Memory B cell (primary cell): Measurements from ENCODE around the gene TP53I11.

ENCODE experiments used
- ATAC-seq: fragments of 150-1000 bp; cut with Tn5 transposase; 2 replicates; pipeline ENCODE4 v1.10.0; 2021; ENCODE audit warnings: low read depth, mild to moderate bottlenecking, moderate library complexity
- DNase-seq, 2 donors: peaks; one replicate each; pipeline ENCODE4 v3.0.0; 2022; ENCODE audit warnings: low spot score in 2 of 2
- H3K27ac Mint-ChIP-seq: one replicate; pipeline ENCODE4 v1.8.0; 2022; ENCODE audit warnings: mild to moderate bottlenecking, moderate library complexity, mixed read lengths
- H3K27me3 Mint-ChIP-seq: one replicate; pipeline ENCODE4 v1.8.0; 2022; ENCODE audit warnings: mixed read lengths
- H3K36me3 Mint-ChIP-seq: one replicate; pipeline ENCODE4 v1.8.0; 2022; ENCODE audit warnings: mild to moderate bottlenecking, mixed read lengths
- H3K4me1 Mint-ChIP-seq: one replicate; pipeline ENCODE4 v1.8.0; 2022; ENCODE audit warnings: mixed read lengths
- H3K4me3 Mint-ChIP-seq: one replicate; pipeline ENCODE4 v1.8.0; 2022; ENCODE audit warnings: mild to moderate bottlenecking, moderate library complexity, mixed read lengths
- H3K9me3 Mint-ChIP-seq: one replicate; pipeline ENCODE4 v1.8.0; 2022; ENCODE audit warnings: mixed read lengths

The TP53I11 gene

DNA sequence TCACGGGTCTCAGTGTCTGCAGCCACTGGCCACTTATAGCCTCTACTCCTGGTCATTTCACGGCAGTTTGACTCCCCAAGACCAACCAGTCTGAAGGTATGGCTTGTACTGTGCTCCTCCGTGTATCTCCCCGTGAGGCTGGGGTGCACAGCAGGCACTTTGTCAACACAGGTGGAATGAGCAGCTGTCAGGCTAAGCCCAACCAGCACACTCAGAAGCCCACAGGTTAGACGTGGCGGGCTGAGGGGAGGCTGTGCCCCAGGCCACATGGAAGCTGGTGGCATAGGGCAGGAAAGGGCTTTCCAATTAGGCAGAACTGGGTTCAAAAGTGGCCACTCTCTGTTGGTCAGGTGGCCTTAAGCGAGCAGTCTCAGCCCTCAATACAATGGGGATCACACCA lies 7.0 kb downstream of the TP53I11 start:
- Mint-ChIP-seq H3K27me3 (no peaks in the 10 kb centered on the region), H3K27ac (peak overlapping the region; percentile 81), H3K4me1 (peaks cover 64% of the 10 kb centered on the region), H3K36me3 (peaks cover 6% of the 10 kb centered on the region), H3K9me3 (no peaks in the 10 kb centered on the region), H3K4me3 (peak overlapping the region; percentile 72)
- DNase-seq (no peak), ATAC-seq (peak; percentile 21)

DNA sequence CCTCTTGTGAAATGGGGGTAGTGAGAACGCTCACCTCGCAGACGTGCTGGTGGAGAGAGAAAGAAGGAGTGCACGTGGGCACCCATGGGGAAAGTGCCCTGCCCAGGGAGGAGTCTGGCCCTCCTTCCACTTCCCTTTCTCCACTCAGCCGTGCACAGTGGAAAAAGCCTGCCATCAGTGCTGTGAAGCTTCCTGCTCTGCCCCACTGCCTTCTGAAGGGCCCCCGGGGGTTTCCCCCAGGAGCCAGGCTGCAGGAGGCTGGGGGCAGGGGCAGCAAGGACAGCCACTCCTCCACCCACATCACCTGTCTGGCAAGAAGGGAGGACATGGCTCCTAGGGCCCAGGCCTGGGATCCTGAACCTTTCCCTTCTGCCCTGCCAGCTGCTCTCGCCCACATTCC lies 7.6 kb downstream of the TP53I11 start:
- no peaks in the 10 kb centered on the region for H3K27me3 Mint-ChIP-seq
- H3K4me3 Mint-ChIP-seq = peak overlapping the region; percentile 72
- peak; percentile 97 for ATAC-seq
- peaks cover 64% of the 10 kb centered on the region for H3K4me1 Mint-ChIP-seq
- H3K36me3 Mint-ChIP-seq = peaks cover 6% of the 10 kb centered on the region
- peak overlapping the region; percentile 81 for H3K27ac Mint-ChIP-seq
- DNase-seq = peak; percentile 56 to 72
- H3K9me3 Mint-ChIP-seq = no peaks in the 10 kb centered on the region

DNA sequence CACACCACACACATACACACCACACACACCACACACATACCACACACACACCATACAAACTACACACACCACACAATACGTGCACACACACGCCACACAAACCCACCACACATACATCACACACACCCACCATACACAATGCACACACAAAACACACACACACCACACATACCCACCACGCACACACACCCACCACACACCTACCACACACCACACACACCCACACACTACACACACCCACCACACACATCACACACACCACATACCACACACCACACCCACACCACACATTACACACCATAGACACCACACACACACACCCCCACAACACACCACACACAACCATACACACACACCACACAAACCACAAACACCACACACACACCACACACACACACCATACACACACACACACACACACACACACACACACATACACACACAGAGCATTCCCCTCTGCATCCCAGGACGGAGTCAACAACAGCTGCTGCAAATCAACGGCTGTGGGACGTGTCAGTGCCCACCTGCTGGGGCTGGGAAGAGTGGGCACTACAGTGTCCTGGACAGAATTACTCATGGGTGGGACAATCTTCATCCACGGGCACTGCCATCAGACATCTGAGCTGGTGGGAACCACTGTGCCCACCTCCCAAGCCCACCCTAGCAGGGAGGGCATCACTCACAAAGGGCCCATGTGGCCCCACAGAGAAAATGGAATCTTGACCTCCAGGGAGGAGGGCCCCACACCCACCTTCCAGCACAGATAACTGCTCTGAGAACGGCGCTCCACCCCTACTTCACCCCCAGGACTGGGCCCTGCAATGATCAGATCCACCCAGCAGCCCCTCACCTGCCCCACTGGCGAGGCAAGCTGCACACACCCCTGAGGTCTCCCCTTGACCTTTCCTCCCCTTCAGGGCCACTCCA lies 8.4 kb downstream of the TP53I11 start:
- H3K36me3 Mint-ChIP-seq = peaks cover 6% of the 10 kb centered on the region
- ATAC-seq (no peak), DNase-seq (no peak)
- H3K4me1 Mint-ChIP-seq = peaks cover 58% of the 10 kb centered on the region
- peak overlapping the region; percentile 81 for H3K27ac Mint-ChIP-seq
- no peaks in the 10 kb centered on the region for H3K9me3 Mint-ChIP-seq
- no peaks in the 10 kb centered on the region for H3K27me3 Mint-ChIP-seq
- H3K4me3 Mint-ChIP-seq = peak overlapping the region; percentile 72

DNA sequence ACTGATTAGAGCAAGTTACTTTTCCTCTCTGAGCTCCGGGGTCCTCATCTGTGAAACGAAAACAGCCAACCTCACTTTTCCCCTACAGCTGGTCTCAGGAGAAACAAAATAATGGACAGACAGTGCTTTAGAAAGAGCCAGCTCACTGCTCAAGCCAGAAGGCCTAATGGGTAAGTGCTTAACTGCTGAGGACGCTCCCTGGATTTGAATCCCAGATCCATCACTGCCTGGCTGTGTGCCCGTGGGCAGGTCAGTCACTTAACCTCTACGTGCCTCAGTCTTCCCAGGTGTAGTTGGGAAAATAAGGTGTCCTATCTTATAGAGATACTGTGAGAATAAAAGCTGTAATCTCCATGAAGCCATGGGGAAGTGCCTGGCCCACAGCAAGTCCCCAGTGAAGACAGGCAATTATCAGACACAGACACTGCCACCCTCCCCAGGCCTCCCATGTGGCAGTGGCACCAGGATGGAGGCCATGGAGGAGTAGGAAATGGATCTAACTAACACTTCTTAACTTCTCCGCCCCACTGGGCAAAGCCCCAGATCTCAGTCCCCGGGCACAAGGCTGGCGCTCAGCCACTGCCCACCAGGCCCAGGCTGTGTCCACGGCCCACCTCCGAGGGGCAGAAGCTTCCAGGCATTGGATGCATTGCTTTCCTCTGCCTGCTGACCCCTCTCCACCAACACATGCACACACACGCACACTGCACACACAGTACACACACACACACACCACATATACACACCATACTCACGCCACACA lies 9.2 kb downstream of the TP53I11 start:
- no peak for ATAC-seq
- Mint-ChIP-seq H3K9me3 (no peaks in the 10 kb centered on the region), H3K4me3 (no peak overlapping the region), H3K36me3 (peaks cover 6% of the 10 kb centered on the region), H3K27me3 (no peaks in the 10 kb centered on the region), H3K4me1 (peaks cover 53% of the 10 kb centered on the region), H3K27ac (peak overlapping the region; percentile 81)
- DNase-seq = no peak

DNA sequence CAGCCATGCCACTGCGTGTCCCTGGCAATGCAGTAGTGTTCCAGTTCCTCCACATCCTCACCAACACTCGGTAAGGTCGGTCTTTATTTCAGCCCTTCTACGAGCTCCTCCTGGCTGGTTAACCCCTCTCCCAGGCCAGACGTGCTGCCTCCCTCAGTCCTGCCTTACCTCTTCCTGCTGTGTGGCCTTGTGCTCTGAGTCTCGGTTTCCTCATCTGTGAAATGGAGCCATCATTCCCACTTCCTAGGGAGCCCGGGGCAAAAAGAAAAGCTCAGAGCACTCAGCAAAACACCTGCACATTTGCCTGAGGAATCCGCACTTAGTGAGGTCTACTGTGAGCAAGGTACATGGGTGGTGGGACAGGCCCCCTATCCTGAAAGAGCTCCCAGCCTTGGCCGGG lies 9.8 kb downstream of the TP53I11 start:
- H3K27me3 Mint-ChIP-seq = no peaks in the 10 kb centered on the region
- peak overlapping the region; percentile 55 for H3K27ac Mint-ChIP-seq
- DNase-seq (no peak), ATAC-seq (no peak)
- H3K4me1 Mint-ChIP-seq = peaks cover 50% of the 10 kb centered on the region
- H3K9me3 Mint-ChIP-seq = no peaks in the 10 kb centered on the region
- H3K4me3 Mint-ChIP-seq = no peak overlapping the region
- peaks cover 7% of the 10 kb centered on the region for H3K36me3 Mint-ChIP-seq

DNA sequence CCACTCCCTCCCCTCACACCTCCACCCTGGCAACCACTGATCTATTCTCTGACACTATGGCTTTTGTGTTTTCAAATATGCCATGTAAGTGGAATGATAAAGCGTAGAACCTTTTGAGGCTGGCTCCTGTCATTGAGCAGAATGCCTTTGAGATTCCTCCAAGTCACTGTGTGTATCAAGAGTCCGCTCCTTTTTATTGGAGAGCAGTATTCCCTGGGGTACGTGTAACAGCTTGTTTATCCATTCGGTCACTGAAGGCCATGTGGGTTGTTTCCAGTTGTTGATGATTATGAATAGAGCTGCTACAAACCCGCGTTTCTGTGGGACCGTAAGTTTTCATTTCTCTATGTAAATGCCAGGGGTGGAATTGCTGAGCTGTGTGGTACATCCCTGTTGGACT lies 10.3 kb downstream of the TP53I11 start:
- DNase-seq (no peak), ATAC-seq (no peak)
- H3K36me3 Mint-ChIP-seq = peaks cover 7% of the 10 kb centered on the region
- H3K27ac Mint-ChIP-seq = peak overlapping the region; percentile 9
- no peaks in the 10 kb centered on the region for H3K9me3 Mint-ChIP-seq
- no peak overlapping the region for H3K4me3 Mint-ChIP-seq
- no peaks in the 10 kb centered on the region for H3K27me3 Mint-ChIP-seq
- peaks cover 48% of the 10 kb centered on the region for H3K4me1 Mint-ChIP-seq

DNA sequence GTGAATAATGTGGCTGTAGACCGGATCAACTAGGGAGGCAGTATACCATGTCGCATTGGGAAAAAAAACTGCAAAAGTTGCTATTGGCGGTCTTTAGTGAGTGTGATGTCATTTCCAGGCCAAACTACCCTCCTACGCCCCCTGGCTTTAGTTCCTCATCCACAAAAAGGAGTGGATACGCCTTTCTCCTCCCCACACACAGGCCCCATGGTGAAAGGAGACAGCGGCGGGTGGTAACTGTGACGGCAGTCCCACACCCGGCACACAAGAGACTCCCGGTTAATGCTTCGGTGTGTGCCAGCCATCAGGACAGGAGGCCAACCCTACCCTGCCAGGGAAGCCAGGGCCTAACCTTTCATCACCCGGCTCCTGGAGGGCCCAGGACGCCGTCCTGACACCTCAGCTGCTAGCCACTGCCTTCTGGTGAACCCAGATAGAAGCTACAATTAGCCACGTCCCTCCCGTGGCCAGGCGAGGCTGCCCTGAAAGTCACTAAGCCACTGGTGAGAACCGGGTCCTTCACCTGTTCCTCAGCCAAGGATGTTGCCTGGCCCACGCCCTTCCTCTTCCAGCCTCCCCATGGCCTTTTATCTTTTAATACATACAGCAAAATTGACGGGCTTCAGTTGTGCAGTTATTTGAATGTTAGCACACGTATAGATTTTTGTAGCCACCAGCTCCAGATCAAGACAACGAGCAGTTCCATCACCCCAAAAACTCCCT lies 10.8 kb downstream of the TP53I11 start:
- no peaks in the 10 kb centered on the region for H3K27me3 Mint-ChIP-seq
- H3K27ac Mint-ChIP-seq = peak overlapping the region; percentile 9
- DNase-seq (no peak), ATAC-seq (no peak)
- H3K4me1 Mint-ChIP-seq = peaks cover 42% of the 10 kb centered on the region
- H3K36me3 Mint-ChIP-seq = peaks cover 7% of the 10 kb centered on the region
- H3K4me3 Mint-ChIP-seq = no peak overlapping the region
- H3K9me3 Mint-ChIP-seq = no peaks in the 10 kb centered on the region

DNA sequence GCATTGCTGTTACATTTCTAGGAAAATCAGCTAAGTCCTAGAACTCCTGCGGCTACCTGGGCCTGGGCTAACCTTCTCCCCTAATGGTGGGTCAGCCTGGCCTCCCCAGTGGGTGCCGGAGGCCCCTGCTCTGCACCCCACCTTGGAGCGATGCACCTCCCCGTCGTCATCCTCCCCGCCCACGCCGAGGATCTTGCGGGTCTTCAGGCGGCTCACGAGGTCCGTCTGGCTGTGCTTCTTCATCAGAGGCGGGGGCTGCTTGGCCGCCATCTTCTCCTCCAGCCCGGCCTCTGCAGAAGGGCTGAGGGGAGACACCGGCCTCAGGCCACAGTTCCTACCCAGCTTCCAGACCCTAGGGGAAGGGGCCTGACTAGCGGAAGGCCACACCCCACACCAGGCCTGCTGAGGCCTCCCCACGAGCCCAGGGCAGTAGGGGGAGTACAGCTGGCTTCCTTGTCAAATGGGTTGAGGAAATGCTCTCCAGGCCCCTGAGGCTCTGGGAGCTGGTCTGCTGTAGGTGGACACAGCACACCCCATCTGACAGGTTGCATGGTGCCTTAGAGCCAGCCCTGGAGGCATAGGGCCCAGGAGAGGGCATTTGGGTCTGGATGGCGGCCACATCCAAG lies 12.5 kb downstream of the TP53I11 start:
- Mint-ChIP-seq H3K4me1 (peaks cover 31% of the 10 kb centered on the region), H3K27me3 (no peaks in the 10 kb centered on the region), H3K4me3 (no peak overlapping the region), H3K9me3 (no peaks in the 10 kb centered on the region), H3K36me3 (peaks cover 12% of the 10 kb centered on the region), H3K27ac (no peak overlapping the region)
- DNase-seq (no peak), ATAC-seq (no peak)

DNA sequence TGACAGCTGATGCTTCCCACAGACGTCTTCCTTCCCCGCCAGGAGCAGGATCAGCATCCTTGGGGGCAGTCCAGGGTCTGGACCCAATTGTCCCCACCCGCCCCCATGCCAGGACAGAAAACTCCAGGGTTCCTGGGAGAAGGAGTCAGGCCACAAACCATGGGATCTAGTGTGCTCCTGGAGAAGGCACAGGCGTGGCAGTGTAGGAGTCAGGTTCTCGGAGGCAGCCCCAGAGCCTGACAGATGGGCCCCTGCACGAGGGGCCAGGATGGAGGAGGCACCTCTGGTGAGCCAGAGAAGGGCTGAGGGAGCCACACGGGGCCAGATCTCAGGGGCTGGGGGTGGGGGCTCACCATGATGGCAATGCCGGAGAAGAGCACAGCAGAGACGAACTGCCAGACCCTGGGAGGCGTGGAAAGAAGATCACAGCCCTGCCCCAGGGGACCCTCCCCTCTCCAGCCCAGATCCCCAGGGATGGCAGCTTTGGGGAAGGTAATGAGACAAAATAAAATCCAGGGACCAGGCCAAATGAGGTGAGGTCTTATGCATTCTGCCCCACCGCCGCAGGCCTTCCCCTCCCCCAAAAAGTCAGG lies 13.6 kb downstream of the TP53I11 start:
- no peak for DNase-seq
- Mint-ChIP-seq H3K27me3 (no peaks in the 10 kb centered on the region), H3K36me3 (peaks cover 13% of the 10 kb centered on the region), H3K4me3 (no peak overlapping the region), H3K4me1 (peaks cover 20% of the 10 kb centered on the region), H3K9me3 (no peaks in the 10 kb centered on the region), H3K27ac (no peak overlapping the region)
- ATAC-seq = no peak

DNA sequence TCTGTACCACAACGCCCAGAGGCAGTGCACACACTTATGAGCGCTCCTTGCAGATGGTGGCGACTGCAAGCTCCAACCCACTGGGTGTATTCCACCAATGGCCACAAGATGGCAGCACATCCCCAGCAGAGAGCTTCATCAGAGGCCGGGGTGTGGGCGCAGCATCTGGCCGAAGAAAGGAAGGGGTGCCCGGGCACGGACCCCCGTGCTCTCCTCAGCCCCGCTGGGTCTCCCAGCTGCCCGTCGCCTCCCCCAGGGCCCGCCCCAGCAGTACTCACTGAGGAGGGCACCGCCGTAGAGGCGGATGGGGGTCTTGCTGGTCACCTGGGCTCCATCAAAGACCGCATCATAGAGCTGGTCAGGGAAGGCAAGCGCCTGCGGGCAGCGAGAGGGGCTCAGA lies 14.2 kb downstream of the TP53I11 start:
- Mint-ChIP-seq H3K9me3 (no peaks in the 10 kb centered on the region), H3K4me1 (peaks cover 16% of the 10 kb centered on the region), H3K27me3 (no peaks in the 10 kb centered on the region), H3K27ac (no peak overlapping the region), H3K4me3 (no peak overlapping the region), H3K36me3 (peaks cover 12% of the 10 kb centered on the region)
- ATAC-seq (peak; percentile 93), DNase-seq (peak; percentile 88 to 89)

DNA sequence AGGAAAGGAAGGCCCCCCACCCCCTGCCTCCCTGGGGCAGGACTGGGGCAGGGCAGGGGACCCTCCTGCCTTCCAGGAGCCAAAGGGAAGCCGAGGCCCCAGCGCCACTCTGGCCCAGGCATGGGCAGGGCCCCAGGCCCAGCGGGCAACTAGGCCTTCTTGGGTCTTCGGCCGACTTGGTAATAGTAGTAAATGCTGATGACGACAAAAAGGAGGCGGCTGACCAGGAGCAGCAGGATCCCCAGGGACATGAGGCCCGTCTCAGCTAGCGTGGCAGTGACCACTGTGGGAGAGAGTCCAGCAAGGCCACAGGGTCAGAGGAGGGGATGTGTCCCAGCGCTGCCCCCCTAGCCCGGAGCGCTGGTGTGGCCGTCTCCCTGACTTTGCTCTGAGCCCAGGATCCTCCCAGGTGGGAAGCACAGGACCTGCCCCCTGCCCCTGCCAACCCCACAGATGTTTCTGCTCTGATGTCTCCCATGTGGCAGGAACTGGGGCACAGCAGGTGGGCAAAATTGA lies 15.9 kb downstream of the TP53I11 start:
- H3K9me3 Mint-ChIP-seq = no peaks in the 10 kb centered on the region
- no peak overlapping the region for H3K4me3 Mint-ChIP-seq
- H3K36me3 Mint-ChIP-seq = peaks cover 8% of the 10 kb centered on the region
- H3K4me1 Mint-ChIP-seq = peaks cover 5% of the 10 kb centered on the region
- DNase-seq (no peak), ATAC-seq (no peak)
- no peak overlapping the region for H3K27ac Mint-ChIP-seq
- no peaks in the 10 kb centered on the region for H3K27me3 Mint-ChIP-seq

DNA sequence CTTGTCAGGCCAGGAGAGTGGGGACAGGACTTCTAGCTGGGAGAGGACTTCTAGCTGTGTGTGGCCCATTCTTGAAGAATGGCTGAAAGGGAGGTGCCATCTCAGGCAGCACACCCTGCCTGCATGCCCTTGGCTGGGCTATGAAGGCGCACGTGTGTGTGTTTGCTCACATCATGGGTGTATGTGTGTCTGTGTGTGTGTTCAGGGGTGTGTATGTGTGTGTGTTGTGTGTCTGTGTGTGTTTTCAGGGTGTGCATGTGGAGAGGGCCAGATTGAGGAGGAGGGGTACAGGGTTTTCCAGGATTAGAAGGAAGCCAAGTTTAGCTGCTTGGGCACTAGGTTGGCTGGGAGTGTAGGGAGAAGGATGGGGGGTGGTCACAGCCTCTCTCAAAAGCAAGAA lies 16.6 kb downstream of the TP53I11 start:
- DNase-seq (no peak), ATAC-seq (no peak)
- Mint-ChIP-seq H3K36me3 (peaks cover 8% of the 10 kb centered on the region), H3K4me3 (no peak overlapping the region), H3K4me1 (peaks cover 5% of the 10 kb centered on the region), H3K9me3 (no peaks in the 10 kb centered on the region), H3K27me3 (no peaks in the 10 kb centered on the region), H3K27ac (no peak overlapping the region)

DNA sequence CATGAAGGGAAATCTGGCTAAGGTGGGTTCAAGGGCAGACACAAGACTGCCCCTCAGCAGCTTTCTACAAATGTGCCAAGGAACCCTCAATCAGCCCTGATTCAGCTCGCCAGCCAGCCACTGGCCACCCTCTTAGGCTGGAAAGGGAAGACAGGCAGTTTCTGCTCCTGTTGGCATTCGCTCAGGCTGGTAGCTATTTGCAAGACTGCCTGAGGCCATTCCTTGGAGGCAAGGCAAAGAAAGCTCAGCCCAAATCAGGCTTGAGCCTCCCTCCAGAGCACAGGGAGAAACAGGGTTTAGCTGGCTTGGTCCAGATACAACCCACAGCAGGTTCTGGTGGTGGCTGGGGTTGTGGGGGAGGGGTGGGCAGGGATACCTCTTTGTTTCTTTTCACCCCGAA lies 19.2 kb downstream of the TP53I11 start:
- no peak overlapping the region for H3K27ac Mint-ChIP-seq
- no peak for DNase-seq
- ATAC-seq = no peak
- no peaks in the 10 kb centered on the region for H3K27me3 Mint-ChIP-seq
- H3K4me1 Mint-ChIP-seq = peaks cover 5% of the 10 kb centered on the region
- peaks cover 8% of the 10 kb centered on the region for H3K36me3 Mint-ChIP-seq
- no peak overlapping the region for H3K4me3 Mint-ChIP-seq
- no peaks in the 10 kb centered on the region for H3K9me3 Mint-ChIP-seq
